HT-29 (cell line): ENCODE data around the gene STMND1. TPM values are rescaled to one million over a fixed set of nuclear protein-coding genes. Genes with fewer than 3 reads are reported as not detected.
"Not testable (repeated sequence)": the region's sequence is repeated elsewhere in the genome, so short reads cannot be mapped to it uniquely, and the experiment has no call there.

Experiments
- DNase-seq: peaks from one replicate; pipeline ENCODE4 v3.0.0-alpha.2; 2015; ENCODE audit warnings: low spot score
- total RNA-seq: library from RNA; depleted of rRNA; stranded (reverse); fragments of >200 nt; shearing (Covaris generic); gene quantifications from 2 replicates; pipeline ENCODE4 v1.2.3, GENCODE V29; 2014; rRNA removed

STMND1 gene
- not detected in 2 replicates for total RNA-seq

DNA sequence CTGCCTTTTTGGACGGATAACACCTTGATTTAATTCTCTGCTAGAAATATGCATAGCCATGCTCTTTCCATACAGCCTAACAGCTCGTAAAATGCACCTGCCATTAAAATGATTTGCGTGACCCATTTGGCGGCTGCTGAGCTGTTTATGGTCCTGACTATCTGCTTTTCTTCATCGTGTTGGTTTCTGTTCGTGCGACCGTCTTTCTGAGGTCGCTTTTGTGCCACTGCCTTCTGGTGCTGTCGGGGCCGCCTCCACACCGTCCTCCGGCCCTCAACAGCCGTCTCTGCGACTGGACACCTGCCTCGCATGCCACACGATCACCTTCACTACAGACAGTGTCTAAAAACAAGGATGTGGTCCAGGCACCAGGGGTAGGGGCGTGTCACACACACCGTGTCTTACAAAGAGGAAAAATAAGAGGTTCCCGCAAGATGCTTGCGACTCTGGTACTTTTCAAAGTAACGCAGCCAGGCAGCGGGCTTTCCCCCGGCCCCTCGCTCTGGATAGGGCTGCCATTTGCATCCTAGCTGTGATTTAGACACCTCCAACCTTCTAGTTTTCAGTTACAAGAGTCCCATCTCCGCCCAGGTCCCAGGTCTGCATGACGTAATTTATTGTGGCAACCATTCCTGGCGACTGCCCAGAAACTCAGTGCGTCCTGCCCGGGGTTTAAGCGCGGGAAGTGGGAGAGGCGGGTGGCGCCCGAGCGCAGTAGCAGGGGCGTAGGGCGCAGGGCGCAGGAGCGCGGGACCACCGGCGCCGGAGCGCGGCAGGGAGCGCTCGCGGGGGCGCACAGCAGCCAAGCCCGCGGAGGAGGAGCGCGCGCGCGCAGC lies at the start of gene STMND1:
Gene STMND1 (plus strand): TSS at position 629 of the 836 bp plus-strand sequence. CDS start 208 bp downstream, outside the sequence.
- DNase-seq: peak; percentile 35

DNA sequence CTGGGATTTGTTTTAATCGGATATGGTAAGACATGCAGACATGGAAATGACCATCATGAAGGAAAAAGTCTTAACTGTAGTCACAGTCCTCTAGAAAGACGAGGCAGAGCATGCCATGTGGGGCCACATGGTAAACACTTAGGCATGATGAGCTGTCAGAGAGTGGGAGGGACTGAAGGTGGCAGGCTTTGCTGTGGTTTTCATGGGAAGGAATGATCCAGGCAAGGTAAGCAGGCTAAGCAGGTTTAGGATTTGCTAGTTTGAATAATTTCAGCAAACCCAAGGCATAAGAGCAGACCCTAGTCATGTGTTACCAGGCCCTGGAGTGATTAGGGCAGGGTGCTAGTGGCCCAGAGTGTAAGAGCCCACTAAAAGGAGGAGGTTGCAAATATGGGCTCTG lies 47.2 kb upstream of the STMND1 start:
- peak; percentile 13 for DNase-seq

DNA sequence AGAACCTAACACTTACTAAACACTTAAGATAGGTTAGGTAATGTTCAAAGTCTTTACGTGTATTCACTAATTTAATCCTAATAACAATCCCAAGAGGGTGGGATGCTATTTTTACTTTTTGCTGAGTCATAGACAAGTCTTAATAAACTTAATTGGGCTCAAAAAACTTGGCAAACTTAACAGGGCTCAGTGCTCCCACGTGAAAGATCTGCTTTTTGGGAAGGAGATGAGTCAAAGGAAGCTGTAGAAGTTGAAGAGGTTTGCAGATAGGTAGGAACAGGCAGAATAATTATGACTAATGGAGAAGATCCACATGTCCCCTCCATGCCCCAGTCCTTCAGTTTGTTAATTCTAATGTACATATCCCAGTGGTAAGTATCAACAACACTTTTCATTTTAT lies 44.5 kb upstream of the STMND1 start:
- no peak for DNase-seq

DNA sequence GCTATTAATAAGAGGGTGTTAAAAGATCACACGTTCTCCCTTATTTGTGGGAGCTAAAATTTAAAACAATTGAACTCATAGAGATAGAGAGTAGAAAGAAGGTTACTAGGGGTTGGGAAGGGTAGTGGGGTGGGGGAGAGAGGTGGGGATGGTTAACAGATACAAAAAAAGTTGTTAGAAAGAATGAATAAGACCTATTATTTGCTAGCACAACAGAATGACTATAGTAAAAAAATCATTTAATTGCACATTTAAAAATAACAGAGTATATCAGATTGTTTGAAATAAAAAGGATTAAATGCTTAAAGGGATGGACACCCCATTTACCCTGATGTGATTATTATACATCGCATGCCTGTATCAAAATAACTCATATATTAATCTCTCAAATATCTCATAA lies 43.3 kb upstream of the STMND1 start:
- DNase-seq: no peak

DNA sequence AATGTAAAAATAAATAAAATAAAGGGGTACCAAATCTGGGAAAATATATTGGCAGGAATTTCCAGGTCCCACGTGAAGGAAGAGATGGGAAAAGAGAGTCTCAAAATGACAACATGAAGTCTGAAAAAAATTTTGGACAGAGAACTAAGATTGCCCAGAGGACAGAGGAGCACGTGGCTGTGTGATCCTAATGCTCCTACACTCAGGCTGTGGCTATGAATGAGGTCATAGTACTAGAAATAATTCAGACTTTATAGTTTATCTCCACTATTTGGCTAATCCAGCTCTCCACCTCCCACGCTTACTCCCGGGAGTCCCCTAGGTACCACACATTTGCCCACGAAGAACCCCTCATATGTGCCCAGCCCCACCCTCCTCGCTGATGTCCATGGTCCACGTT lies 42.8 kb upstream of the STMND1 start:
- no peak for DNase-seq

DNA sequence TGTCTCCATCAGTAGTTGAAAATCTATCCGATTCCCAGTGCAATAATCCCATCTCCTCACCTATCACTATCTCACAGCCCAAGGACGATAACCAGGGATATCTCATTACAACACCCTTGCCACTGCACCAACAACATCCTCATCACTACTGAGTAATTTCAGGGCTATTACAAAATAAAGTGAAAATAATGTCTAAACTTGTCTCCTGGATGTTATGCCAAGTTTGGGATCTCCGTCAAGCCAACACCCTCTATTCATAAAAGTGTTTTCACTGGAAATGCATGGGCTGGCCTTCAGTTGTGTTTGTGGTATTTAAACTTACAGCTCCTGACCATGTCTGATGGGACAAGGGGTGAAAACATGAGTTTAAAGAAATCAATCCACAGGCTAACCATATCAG lies 42.0 kb upstream of the STMND1 start:
- DNase-seq: no peak

DNA sequence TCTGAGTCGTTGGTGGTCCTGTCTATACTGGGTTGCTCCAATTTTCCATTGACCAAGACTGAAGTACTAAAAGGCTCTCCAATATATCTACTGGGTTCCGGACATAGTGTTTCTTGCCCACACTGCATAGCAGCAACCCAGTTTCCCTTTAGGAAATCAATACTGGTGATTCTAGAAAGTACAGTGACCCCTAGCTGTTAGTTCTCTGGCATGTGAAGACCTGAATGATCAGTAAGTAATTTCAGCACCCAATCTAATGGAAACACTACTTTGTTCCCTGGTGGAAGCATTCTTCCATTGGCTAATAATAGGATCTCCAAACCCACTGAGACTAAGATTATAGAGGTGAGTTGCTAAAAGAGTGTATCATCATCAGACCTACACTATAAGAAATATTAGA lies 40.8 kb upstream of the STMND1 start:
- DNase-seq: no peak

DNA sequence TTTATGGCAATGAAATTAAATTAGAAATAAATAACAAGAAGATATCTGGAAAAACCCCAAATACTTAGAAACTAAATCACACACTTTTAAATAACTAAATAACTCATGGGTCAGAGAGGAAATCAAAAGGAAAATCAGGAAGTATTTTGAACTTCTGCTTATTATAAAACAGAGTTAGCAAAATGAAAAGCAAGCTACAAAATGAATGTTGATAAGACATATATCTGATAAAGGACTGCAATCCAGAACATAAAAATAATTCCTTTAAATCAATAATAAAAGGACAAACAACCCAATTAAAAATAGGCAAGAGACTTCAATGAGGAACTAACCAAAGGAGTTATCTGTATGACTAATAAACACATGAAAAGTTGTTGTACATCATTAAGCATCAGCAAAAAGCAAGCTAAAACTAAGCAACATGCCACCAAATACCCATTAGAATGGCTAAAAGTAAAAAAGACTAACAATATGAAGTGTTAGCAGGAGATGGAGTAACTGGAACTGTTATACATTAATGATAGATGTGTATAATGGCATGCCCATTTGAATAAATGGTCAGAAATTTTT lies 38.9 kb upstream of the STMND1 start:
- DNase-seq: no peak

DNA sequence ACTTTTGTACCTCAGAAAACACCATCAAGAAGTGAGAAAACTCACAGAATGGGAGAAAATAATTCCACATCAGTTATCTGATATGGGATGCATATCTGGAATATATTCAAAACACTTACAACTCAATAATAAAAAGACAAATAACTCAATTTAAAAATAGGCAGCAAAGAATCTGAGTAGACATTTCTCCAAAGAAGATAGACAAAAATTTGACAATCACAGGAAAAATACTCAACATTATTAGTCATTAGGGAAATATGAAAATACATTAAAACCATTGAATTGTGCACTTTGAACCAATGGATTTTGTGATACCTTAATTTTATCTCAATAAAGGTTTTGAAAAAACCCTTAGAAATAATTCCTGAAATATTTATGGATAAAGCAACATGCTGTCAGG lies 36.9 kb upstream of the STMND1 start:
- DNase-seq: no peak

DNA sequence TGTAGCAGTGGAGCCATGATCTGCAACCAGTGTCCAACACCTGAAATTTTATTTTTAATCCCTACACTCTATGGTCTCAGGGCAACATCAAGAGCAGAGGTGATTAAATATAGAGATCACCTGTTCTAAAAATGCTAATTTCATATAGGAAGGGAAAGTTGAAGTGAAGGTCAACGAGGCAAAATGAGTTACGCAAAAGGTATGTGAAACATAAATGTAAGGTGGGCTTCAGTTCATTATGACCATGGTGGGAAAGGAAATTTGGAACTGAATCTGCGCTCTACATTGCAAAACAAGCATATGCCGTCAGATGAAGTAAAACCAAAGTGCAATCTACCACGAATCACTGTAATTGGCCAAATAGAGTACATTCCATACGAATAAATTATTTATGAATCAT lies 35.2 kb upstream of the STMND1 start:
- no peak for DNase-seq

DNA sequence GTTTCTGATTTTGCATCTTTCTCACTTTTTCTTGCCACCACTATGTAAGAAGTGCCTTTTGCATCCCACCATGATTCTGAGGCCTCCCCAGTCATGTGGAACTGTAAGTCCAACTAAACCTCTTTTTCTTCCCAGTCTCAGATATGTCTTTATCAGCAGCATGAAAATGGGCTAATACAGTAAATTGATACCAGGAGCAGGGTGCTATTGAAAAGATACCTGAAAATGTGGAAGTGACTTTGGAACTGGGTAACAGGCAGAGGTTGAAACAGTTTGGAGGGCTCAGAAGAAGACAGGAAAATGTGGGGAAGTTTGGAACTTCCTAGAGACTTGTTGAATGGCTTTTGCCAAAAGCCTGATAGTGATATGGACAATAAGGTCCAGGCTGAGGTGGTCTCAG lies 32.9 kb upstream of the STMND1 start:
- DNase-seq: not testable (repeated sequence)

DNA sequence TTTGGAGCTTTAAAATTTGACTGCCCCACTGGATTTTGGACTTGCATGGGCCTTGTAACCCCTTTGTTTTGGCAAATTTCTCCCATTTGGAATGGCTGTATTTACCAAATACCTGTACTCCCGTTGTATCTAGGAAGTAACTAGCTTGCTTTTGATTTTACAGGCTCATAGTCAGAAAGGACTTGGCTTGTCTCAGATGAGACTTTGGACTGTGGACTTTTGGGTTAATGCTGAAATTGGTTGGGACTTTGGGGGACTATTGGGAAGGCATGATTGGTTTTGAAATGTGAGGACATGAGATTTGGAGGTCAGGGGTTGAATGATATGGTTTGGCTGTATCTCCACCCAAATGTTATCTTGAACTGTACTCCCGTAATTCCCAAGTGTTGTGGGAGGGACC lies 31.4 kb upstream of the STMND1 start:
- not testable (repeated sequence) for DNase-seq

DNA sequence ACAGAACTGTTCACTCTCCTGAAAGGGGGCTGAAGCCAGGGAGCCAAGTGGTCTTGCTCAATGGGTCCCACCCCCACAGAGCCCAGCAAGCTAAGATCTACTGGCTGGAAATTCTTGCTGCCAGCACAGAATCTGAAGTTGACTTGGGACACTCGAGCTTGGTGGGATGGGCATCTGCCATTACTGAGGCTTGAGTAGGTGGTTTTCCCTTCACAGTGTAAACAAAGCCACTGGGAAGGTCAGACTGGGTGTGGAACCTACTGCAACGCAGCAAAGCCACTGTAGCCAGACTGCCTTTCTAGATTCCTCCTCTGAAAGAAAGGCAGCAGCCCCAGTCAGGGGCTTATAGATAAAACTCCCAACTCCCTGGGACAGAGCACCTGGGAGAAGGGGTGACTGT lies 28.3 kb upstream of the STMND1 start:
- DNase-seq: not testable (repeated sequence)

DNA sequence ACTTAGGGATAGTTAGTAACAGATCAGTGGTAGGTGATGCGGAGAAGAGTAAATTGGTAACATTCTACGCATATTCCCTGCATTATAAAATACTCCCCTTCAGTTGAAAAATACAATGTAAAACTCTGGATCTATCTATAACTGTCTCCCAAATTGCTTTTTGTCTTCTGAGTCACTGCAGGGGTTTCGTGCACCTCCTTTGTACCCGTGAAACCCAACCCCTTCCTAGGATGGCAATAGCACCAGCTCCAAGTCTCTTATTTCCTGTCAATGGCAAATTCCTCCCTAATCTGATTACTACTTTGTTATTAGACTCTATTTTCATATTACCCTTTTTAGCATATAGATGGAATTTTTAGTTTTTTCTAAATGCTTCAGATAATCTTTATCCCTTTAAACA lies 20.6 kb upstream of the STMND1 start:
- no peak for DNase-seq

DNA sequence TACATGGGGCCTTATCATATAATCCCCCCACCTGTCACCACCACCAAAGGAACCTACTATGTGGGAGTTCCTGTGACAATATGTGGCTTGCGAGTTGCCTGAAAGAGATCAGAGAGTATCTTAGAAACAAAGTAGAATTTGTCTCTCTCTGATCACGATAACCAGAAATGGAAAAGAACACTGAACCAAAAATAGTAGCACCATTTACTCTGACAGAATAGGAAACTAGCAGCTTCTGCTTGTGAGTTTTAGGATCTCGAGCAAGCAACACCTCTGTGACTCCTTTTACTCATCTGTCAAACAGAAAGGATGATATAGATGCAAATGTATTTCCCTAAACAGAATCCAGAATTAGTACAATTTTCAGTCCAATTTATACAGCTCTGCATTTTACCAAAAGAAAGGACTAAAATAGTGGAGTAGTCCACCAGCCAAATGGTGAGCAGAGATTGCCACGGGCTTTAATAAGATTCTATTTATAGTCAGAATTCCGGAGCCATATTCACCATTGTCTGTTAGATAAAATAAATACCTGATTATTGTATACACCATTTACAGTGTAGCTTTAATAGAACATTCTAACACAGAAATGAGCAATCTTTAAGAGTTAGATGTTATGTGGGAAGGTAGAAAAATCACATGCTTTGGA lies 19.9 kb upstream of the STMND1 start:
- no peak for DNase-seq

DNA sequence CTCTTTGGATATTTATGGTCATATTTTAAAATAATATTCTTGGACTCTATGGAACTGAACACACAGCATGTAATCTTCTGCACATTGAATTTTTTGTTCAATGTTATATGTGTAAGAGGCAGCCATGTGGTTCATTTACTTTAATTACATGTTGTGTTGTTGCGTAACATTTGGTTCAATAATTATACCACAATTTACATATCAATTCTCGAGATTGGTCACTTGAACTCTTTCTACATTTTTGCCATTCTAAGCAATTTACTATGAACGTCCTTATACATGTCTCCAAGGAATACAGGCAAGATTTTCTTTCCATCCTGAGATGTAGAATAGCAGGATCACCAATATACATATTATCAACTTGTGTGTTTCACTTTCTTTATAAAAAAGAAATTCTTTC lies 18.5 kb upstream of the STMND1 start:
- no peak for DNase-seq

DNA sequence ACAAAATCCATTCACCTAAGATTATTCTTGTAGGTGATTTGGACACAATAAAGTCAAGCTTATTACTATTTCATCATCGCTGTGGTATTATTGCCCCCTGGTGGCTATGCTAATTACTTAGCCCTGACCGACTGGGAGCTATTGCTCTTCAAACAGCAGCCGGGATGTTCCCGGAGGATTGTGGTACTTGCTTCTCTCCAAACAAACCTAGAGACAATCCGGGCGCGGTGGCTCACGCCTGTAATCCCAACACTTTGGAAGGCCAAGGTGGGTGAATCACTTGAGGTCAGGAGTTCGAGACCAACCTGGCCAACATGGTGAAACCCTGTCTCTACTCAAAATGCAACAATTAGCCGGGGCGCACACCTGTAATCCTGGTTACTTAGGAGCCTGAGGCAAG lies 15.4 kb upstream of the STMND1 start:
- DNase-seq: peak; percentile 80

DNA sequence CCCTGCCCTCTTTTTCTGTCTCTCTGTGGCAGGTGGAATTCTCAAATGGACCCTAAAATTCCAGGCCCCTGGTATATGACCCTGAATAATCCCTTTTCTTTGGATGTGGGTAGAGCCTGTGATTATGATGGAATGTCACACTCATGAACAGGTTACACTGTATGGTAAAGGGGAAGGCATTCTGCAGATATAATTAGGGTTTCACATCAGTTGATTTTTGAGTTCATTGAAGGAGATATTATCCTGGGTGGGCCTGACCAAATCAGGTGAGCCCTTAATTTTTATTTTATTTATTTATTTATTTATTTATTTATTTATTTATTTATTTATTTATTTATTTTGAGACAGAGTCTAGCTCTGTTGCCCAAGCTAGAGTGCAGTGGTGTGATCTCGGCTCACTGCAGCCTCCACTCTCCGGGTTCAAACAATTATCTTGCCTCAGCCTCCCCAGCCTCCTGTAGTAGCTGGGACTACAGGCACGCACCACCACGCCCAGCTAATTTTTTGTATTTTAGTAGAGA lies 13.7 kb upstream of the STMND1 start:
- no peak for DNase-seq

DNA sequence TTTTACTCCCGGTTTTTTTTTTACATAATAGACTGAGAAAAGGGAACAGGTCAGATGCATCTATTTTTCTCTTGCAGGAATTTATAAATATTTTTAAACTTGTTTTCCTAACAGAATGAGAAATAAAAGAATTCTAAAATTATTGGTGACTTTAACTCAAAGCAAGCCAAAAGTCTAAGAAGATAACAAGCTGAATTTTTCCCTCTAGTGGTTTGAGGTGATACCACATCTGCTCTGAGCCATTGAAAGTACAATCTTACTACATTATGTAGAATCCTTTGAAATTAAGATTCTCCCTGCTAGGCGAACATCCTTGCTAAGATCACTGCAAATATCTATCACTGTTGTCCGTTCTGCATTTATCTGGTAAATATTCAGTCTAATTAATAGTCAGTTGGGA lies 10.7 kb upstream of the STMND1 start:
- DNase-seq: peak; percentile 32

DNA sequence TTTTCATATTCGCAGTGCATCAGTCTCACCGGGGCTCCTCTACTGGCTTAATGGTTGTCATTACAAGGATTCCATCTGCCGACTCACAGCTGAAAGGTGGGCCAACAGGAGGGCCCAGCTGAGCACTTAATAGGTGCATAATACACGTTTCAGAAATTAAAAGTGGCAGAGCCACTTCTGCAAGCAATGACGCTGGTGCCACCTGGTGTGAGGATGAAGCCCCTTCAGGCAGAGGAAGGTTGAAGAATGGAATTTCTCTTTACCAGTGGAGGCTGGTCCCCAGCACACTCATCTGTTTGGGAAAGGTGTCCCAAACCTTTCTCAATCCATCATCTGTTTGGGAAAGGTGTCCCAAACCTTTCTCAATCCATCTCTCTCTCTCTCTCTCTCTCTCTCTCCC lies 8.2 kb upstream of the STMND1 start:
- no peak for DNase-seq

DNA sequence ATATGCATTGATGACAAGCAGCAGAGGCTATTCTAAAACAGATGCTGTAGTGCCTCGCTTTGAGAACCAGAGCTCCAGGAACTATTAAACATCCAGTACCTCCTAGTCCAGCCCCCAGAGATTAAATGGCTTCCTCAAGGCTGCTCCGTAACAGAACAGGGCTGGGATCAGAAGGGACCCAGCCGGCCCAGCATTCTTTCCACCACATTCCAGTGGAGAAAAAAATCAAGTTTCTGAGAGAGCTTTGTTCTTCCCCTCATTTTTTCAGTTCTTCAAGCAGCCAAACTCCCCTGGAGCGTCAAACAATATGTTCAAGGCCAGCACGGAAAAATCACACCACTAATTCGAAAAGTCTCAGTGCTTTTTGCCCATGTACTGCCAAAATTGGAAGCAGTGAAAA lies 5.8 kb upstream of the STMND1 start:
- no peak for DNase-seq

DNA sequence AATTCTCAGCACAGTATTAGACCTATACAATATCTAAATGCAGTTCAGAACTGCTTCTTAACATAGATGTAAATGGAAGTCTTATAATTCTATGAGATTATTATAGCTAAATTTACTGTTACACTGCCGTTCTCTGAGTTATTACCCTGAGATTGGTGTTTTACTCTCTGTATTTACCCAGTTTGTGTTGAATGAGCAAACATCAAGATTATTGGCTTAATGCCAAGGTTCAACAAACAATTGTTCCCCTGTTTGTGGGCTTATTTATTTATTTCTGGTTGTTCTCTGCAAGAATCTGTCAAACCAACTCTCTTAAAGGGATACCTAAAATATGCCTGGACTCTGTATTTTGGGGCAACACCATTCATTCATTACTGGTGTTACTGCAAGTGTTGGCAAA lies 5.2 kb upstream of the STMND1 start:
- DNase-seq: no peak

DNA sequence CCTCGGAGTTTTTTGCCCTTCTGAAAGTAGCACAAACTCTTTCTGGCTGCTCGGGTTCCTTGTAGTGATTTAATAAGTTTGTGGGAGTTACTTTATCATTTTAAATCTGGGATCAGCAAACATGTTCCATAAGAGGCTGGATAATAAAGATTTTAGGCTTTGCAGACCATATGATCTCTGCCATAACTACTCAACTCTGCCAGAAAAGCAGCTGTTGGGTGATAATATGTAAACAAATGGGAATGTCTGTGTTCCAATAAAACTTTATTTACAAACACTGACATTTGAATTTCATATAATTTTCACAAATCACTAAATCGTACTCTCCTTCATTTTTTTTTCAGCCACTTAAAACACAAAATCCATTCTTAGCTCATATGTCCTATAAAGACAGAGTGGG lies 3.9 kb upstream of the STMND1 start:
- DNase-seq: no peak
